ENCODE data around the gene KAT2B.
"Not testable (repeated sequence)": the region's sequence is repeated elsewhere in the genome, so short reads cannot be mapped to it uniquely, and the experiment has no call there.

The KAT2B gene

DNA sequence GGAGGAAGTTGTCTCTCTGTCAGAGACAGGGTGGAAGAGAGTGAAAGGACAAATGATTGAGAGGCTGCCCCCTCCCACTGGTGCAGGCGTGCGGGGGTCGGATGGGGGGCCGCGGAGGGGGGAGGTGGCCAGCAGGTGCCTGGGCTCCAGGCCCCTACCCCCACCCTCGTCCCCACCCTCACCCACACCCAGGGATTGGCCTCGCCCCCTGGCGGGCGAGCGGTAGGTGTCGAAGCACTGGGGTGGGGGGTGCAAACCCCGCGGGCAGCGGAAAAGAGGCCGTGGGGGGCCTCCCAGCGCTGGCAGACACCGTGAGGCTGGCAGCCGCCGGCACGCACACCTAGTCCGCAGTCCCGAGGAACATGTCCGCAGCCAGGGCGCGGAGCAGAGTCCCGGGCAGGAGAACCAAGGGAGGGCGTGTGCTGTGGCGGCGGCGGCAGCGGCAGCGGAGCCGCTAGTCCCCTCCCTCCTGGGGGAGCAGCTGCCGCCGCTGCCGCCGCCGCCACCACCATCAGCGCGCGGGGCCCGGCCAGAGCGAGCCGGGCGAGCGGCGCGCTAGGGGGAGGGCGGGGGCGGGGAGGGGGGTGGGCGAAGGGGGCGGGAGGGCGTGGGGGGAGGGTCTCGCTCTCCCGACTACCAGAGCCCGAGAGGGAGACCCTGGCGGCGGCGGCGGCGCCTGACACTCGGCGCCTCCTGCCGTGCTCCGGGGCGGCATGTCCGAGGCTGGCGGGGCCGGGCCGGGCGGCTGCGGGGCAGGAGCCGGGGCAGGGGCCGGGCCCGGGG, at the start of gene KAT2B:
Gene KAT2B (plus strand): TSS at position 682 of the 783 bp plus-strand sequence. CDS start 32 bp downstream, at position 714.
- peak within 1 kb of the TSS; percentile 81 for H3K4me3 ChIP-seq (ENCODE audit: low read length)
- TF ChIP-seq ZNF274 (IDR thresholded peaks at IDR 0.05; ENCODE audit: low read depth, low read length), result no peak

DNA sequence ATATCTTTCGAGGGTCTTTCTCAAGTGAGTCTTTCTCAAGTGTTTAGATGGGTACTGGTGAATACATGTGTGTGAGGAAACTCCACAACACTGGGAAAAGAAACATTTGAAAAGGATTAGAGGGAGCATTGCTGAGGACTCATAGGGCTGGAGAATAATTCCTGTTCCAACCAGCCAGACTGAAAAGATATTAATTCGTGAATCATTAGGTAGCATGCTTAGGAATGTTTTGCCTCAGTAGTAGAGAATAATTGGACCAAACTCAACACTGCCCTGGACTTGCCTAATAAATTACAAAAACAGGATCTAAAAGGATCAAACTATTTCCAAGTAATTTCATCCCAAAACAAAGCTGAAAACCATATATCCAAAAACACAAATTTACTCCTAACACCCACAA, 45.5 kb upstream of the KAT2B start:
- TF ChIP-seq ZNF274 (IDR thresholded peaks at IDR 0.05; ENCODE audit: low read depth, low read length), result no peak
- no peak overlapping the region for H3K4me3 ChIP-seq (ENCODE audit: low read length)

DNA sequence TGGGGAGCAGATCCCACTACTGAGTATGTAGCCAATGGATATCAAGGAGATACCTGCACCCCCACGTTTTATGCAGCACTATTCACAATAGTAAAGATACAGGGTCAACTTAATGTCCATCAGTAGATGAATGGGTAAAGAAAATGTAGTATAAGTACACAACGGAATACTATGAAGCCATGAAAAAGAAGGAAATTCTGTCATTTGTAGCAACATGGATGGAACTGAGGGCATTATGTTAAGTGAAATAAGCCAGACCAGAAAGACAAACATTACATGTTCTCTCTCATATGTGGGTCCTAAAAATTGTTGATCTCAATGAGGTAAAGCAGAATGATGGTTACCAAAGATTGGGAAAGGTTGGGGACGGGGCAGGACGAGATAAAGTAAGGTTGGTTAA, 42.7 kb upstream of the KAT2B start:
- TF ChIP-seq ZNF274 (IDR thresholded peaks at IDR 0.05; ENCODE audit: low read depth, low read length), result no peak
- H3K4me3 ChIP-seq (ENCODE audit: low read length), result no peak overlapping the region

GRCh38 chr3:20001932-20002331, 38.3 kb upstream of the KAT2B start:
- no peak for TF ChIP-seq ZNF274 (IDR thresholded peaks at IDR 0.05; ENCODE audit: low read depth, low read length)
- H3K4me3 ChIP-seq (ENCODE audit: low read length), result no peak overlapping the region

GRCh38 chr3:20007960-20008359, 32.3 kb upstream of the KAT2B start:
- no peak for TF ChIP-seq ZNF274 (IDR thresholded peaks at IDR 0.05; ENCODE audit: low read depth, low read length)
- no peak overlapping the region for H3K4me3 ChIP-seq (ENCODE audit: low read length)

- TF ChIP-seq ZNF274 (IDR thresholded peaks at IDR 0.05; ENCODE audit: low read depth, low read length), result no peak
- no peak overlapping the region for H3K4me3 ChIP-seq (ENCODE audit: low read length)
Measured at GRCh38 chr3:20008646-20009045, 31.6 kb upstream of the KAT2B start.

GRCh38 chr3:20012164-20012563, 28.1 kb upstream of the KAT2B start, which contains the start of gene PP2D1:
PP2D1 (minus strand) TSS chr3:20012264; CDS start chr3:20012072, 192 bp downstream.
- no peak for TF ChIP-seq ZNF274 (IDR thresholded peaks at IDR 0.05; ENCODE audit: low read depth, low read length)
- H3K4me3 ChIP-seq (ENCODE audit: low read length), result no peak within 1 kb of the TSS

- H3K4me3 ChIP-seq (ENCODE audit: low read length), result no peak overlapping the region
Measured at GRCh38 chr3:20013396-20013795, 26.9 kb upstream of the KAT2B start.

DNA sequence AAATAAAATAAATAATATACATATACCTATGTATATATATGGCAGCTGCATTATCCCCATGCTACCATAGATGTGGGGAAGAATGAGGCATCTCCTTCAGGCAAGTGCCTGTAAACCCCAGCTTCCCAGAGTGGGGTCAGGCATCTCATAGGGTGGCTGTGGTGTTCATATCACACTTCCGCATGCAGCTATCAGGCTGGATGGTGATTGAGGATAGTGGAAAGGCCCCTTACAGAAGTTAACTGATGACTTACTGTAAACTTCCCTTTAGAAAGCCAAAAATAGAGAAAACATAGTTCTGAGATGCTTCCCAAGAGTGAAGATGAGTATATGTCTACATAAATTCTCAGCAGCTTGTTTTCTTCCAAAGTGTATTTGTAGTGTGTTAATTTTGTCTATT, 24.7 kb upstream of the KAT2B start:
- no peak overlapping the region for H3K4me3 ChIP-seq (ENCODE audit: low read length)
- TF ChIP-seq ZNF274 (IDR thresholded peaks at IDR 0.05; ENCODE audit: low read depth, low read length), result no peak

More at GRCh38 chr3:20013396-20013795, 26.9 kb upstream of the KAT2B start:
- no peak for TF ChIP-seq ZNF274 (IDR thresholded peaks at IDR 0.05; ENCODE audit: low read depth, low read length)

- H3K4me3 ChIP-seq (ENCODE audit: low read length), result not testable (repeated sequence)
Measured at GRCh38 chr3:20016076-20016475, 24.2 kb upstream of the KAT2B start.

DNA sequence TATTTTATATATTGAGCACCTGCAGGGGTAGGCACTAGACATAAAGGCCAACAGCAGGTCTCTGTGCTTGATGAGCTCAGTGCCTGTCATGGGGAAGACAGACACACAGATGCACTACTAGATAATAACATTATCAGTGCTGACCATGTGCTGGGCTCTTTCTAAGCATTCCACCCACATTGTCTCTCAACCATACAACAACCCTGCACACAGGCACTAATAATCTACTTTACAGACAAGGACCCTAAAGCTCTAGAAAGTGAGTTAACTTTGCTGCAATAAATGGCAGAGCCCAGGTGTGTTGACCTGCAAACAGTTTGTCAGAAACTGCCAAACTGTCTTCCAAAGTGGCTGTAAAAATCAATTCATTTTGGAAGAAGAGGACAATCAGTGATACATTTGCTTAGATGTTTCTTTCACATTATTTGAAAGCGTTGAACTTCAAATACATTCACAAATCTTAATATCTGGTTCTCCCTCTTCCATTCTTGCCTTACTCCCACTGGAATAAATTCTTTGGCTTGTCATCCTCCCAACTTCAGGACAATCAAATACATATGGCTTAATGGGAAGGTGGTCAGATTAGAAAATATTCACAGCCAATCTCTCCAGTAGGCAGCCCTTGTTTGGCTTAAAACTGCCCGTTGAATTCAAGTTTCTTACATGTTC, 17.2 kb upstream of the KAT2B start:
- no peak overlapping the region for H3K4me3 ChIP-seq (ENCODE audit: low read length)
- no peak for TF ChIP-seq ZNF274 (IDR thresholded peaks at IDR 0.05; ENCODE audit: low read depth, low read length)

DNA sequence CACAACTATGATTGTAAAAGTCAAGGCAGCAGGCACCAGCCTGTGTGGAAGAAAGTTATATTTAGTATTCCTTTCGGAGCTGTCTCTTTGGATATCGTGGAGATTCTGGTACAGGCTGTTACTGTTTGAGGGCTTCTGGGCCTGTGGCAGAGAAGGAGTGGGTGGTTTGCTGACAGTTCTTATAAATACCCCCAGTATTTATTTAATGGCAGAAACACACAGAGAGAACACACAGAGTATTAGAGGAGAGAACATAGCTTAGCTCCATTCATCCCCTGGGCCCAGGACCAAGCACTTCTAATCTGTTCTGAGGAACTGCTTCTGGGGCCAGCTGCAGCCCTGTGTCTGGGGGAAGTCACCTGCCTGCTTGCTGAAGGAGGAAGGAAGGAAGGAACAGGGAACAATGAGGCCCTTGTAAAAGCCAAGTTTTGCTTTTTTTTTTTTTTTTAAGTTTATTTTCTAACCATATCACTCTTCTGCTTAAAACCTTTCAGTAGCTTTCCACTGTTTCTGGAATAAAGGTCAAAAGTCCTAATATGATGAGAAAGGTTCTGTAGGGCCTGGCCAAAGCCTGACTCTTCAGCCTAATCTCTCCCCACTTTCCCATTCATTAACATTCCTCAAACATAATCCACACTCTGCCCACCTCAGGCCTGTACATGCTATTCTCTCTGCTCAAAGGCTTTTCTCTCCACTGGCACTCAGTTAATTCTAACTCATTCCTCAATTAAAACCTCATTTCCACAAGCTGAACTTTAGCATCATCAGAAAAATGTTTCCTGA, 16.4 kb upstream of the KAT2B start:
- H3K4me3 ChIP-seq (ENCODE audit: low read length), result no peak overlapping the region
- TF ChIP-seq ZNF274 (IDR thresholded peaks at IDR 0.05; ENCODE audit: low read depth, low read length), result no peak

DNA sequence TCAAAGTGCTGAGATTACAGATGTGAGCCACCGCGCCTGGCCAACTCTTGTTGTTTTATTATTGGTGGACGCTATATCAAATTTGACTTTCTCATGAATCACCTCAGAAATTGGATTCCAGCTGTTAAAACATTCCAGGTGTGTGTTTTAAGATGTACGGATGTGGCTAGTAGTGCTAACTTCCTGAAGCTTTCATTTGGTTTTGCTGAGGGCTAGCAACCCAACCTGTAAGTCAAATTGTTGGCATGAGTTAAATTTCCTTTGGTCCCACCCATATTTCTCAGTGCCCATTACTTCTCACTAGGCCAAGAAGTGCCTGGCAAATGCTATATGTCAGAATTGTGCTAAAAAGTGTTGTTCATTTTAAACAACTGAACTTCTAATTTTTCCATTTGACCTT, 13.1 kb upstream of the KAT2B start:
- TF ChIP-seq ZNF274 (IDR thresholded peaks at IDR 0.05; ENCODE audit: low read depth, low read length), result no peak
- no peak overlapping the region for H3K4me3 ChIP-seq (ENCODE audit: low read length)

DNA sequence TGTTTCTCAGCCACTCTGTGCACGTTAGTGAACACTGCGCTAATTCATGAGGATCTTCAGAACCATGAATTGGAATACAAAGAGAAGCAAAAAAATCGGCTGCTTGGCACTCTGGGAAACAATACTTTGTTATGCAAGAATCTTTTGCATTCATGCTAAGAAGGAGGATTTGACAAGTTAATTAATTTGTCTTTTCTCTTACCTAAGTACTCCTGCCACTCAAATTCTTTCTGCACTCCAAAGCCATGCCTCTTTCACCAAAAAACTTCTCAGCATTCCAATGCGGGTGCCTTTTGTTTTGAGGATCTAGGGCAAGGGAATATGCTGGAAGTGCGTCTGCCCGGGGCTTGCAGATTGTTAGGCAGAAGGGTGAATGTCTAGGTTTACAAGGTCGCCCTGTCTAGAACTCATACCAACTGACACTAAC, 11.3 kb upstream of the KAT2B start:
- H3K4me3 ChIP-seq (ENCODE audit: low read length), result no peak overlapping the region
- no peak for TF ChIP-seq ZNF274 (IDR thresholded peaks at IDR 0.05; ENCODE audit: low read depth, low read length)

DNA sequence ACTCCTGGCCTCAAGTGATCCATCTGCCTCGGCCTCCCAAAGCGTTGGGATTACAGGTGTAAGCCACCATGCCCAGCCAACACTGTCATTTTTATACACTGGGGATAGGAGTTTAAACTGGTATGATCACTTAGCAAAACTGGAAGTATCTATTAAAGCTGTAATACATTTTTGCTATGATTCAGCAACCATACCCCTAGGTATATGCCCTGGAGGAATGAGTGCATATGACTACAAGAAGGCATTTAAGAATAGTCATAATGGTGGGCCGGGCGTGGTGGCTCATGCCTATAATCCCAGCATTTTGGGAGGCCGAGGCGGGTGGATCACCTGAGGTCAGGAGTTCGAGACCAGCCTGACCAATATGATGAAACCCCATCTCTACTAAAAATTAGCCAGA, 8.3 kb upstream of the KAT2B start:
- H3K4me3 ChIP-seq (ENCODE audit: low read length), result not testable (repeated sequence)

All from GM08714 (cell line).